ENCODE measurements around the gene CLN5. TPM values are rescaled to one million over a fixed set of nuclear protein-coding genes. Genes with fewer than 3 reads are reported as not detected.

CLN5 gene
- 8.8 to 9.8 TPM (median 9.3 TPM) in 5 replicates for total RNA-seq (2022; extraction: Qiagen RNA extraction; ENCODE audit: low read depth)

GRCh38 chr13:76991796-76992547 is at the start of gene CLN5:
CLN5 (plus strand) TSS chr13:76992081; CDS start chr13:76992099, 18 bp downstream.

GRCh38 chr13:76948149-76948548 is 43.7 kb upstream of the CLN5 start, which contains the start of gene ACOD1:
ACOD1 (plus strand) TSS chr13:76948511; CDS start chr13:76948559, 48 bp downstream.

GRCh38 chr13:77026861-77027621 is 35.2 kb downstream of the CLN5 start, which contains the start of gene FBXL3:
FBXL3 (minus strand) TSS chr13:77027159; CDS start chr13:77021860, 5,299 bp downstream.

Other genes starting within 250 kb of the CLN5 start
- 1.8 to 2.5 TPM (median 2.2 TPM) in 5 replicates for gene KCTD12, start 105.7 kb upstream of the CLN5 start, total RNA-seq (2022; extraction: Qiagen RNA extraction; ENCODE audit: low read depth)
- not detected in 5 replicates for gene ACOD1, start 43.6 kb upstream of the CLN5 start, total RNA-seq (2022; extraction: Qiagen RNA extraction; ENCODE audit: low read depth)
- 15.2 to 17.5 TPM (median 16.5 TPM) in 5 replicates for gene FBXL3, start 35.1 kb downstream of the CLN5 start, total RNA-seq (2022; extraction: Qiagen RNA extraction; ENCODE audit: low read depth)

Data from A549 treated with CpdA at 1 μM for 4 hours (cell line).